Measurements from ENCODE around the gene NOL4. TPM values are rescaled to one million over a fixed set of nuclear protein-coding genes. Genes with fewer than 3 reads are reported as not detected.

NOL4 gene
- total RNA-seq, 1 donor from 2014 or later = 2.6 TPM

- Mint-ChIP-seq H3K27me3 (ENCODE audit: low read depth) (no peaks in the 10 kb centered on the region), H3K4me1 (no peaks in the 10 kb centered on the region), H3K27ac (no peak overlapping the region), H3K4me3 (no peak overlapping the region), H3K9me3 (peaks cover 16% of the 10 kb centered on the region), H3K36me3 (no peaks in the 10 kb centered on the region)
- no peak for DNase-seq (ENCODE audit: low spot score in 2 of 2, unreplicated experiment in 2 of 2)
- no peak for TF ChIP-seq CTCF (IDR thresholded peaks at IDR 0.05; ENCODE audit: unreplicated experiment)
Observed at GRCh38 chr18:34207344-34207851, 17.3 kb downstream of the NOL4 start.

GRCh38 chr18:34203866-34204265 lies 20.8 kb downstream of the NOL4 start:
- H3K27me3 Mint-ChIP-seq (ENCODE audit: low read depth) = no peaks in the 10 kb centered on the region
- no peak overlapping the region for H3K27ac Mint-ChIP-seq
- H3K9me3 Mint-ChIP-seq = peaks cover 16% of the 10 kb centered on the region
- H3K4me3 Mint-ChIP-seq = no peak overlapping the region
- H3K36me3 Mint-ChIP-seq = no peaks in the 10 kb centered on the region
- no peaks in the 10 kb centered on the region for H3K4me1 Mint-ChIP-seq
- no peak for DNase-seq (ENCODE audit: low spot score in 2 of 2, unreplicated experiment in 2 of 2)
- TF ChIP-seq CTCF (IDR thresholded peaks at IDR 0.05; ENCODE audit: unreplicated experiment) = no peak

GRCh38 chr18:34196256-34196655 lies 28.5 kb downstream of the NOL4 start:
- Mint-ChIP-seq H3K9me3 (peaks cover 8% of the 10 kb centered on the region), H3K4me3 (no peak overlapping the region), H3K4me1 (no peaks in the 10 kb centered on the region), H3K27me3 (ENCODE audit: low read depth) (no peaks in the 10 kb centered on the region), H3K36me3 (no peaks in the 10 kb centered on the region), H3K27ac (no peak overlapping the region)
- no peak for DNase-seq (ENCODE audit: low spot score in 2 of 2, unreplicated experiment in 2 of 2)
- no peak for TF ChIP-seq CTCF (IDR thresholded peaks at IDR 0.05; ENCODE audit: unreplicated experiment)

GRCh38 chr18:34194239-34194638 lies 30.5 kb downstream of the NOL4 start:
- Mint-ChIP-seq H3K36me3 (no peaks in the 10 kb centered on the region), H3K4me1 (no peaks in the 10 kb centered on the region), H3K9me3 (peaks cover 8% of the 10 kb centered on the region), H3K4me3 (no peak overlapping the region), H3K27me3 (ENCODE audit: low read depth) (no peaks in the 10 kb centered on the region), H3K27ac (no peak overlapping the region)
- TF ChIP-seq CTCF (IDR thresholded peaks at IDR 0.05; ENCODE audit: unreplicated experiment) = no peak
- DNase-seq (ENCODE audit: low spot score in 2 of 2, unreplicated experiment in 2 of 2) = no peak

GRCh38 chr18:34189656-34190435 lies 34.9 kb downstream of the NOL4 start:
- Mint-ChIP-seq H3K4me3 (no peak overlapping the region), H3K4me1 (no peaks in the 10 kb centered on the region), H3K36me3 (no peaks in the 10 kb centered on the region), H3K27me3 (ENCODE audit: low read depth) (peaks cover 1% of the 10 kb centered on the region), H3K27ac (no peak overlapping the region), H3K9me3 (peaks cover 8% of the 10 kb centered on the region)
- no peak for DNase-seq (ENCODE audit: low spot score in 2 of 2, unreplicated experiment in 2 of 2)
- TF ChIP-seq CTCF (IDR thresholded peaks at IDR 0.05; ENCODE audit: unreplicated experiment) = no peak
